PC-9 (cell line): ENCODE data around the gene SMARCA2. TPM values are rescaled to one million over a fixed set of nuclear protein-coding genes. Genes with fewer than 3 reads are reported as not detected.

Source experiments
- BruUV-seq: library from RNA; stranded (reverse); fragments of 400-500 nt; replicated peaks from 2 replicates; lab custom pipeline; 2021; lab: Mats Ljungman, UMichigan
- CTCF ChIA-PET: fragments of 300-600 bp; sonication (Branson Sonifier 250); formaldehyde crosslinking; loops from one replicate; lab custom pipeline; 2022; ENCODE audit warnings: antibody characterized with exemption; lab: Charles Lee
- POLR2A ChIA-PET: fragments of 300-600 bp; sonication (Branson Sonifier 250); formaldehyde crosslinking; loops from one replicate; lab custom pipeline; 2022; ENCODE audit warnings: antibody characterized with exemption; ENCODE audit not compliant: unreplicated experiment; lab: Charles Lee
- DNase-seq, 2 experiments: peaks; one replicate each; pipeline versions ENCODE4 v3.0.0 to v3.0.0-alpha.2; 2015 to 2022; ENCODE audit warnings: mixed read lengths in 1 of 2
- H2AFZ ChIP-seq: fragments of 200-600 bp; sonication (generic); 2 replicates; pipeline ENCODE4 v1.8.1; 2017; ENCODE audit warnings: antibody characterized with exemption
- H3F3A ChIP-seq: fragments of 200-600 bp; sonication (generic); 2 replicates; pipeline ENCODE4 v1.8.1; 2017; ENCODE audit warnings: antibody characterized with exemption, mild to moderate bottlenecking, low read depth; ENCODE audit not compliant: insufficient read depth
- H3K27ac ChIP-seq: fragments of 200-600 bp; sonication (generic); 2 replicates; pipeline ENCODE4 v1.6.1; 2016; ENCODE audit warnings: mixed run types
- H3K27me3 ChIP-seq: fragments of 200-600 bp; sonication (generic); 2 replicates; pipeline ENCODE4 v1.6.1; 2016; ENCODE audit warnings: low read depth, mixed run types; ENCODE audit not compliant: insufficient read depth
- H3K36me3 ChIP-seq: fragments of 200-600 bp; sonication (generic); 2 replicates; pipeline ENCODE4 v1.6.1; 2016; ENCODE audit warnings: low read depth, mixed run types
- H3K4me1 ChIP-seq: fragments of 200-600 bp; sonication (generic); replicated peaks from 2 replicates; pipeline ENCODE4 v1.6.1; 2016; ENCODE audit warnings: mixed run types; ENCODE audit not compliant: insufficient read depth
- H3K4me2 ChIP-seq: fragments of 200-600 bp; sonication (generic); 2 replicates; pipeline ENCODE4 v1.6.1; 2017; ENCODE audit warnings: mixed run types
- H3K4me3 ChIP-seq: fragments of 200-600 bp; sonication (generic); 2 replicates; pipeline ENCODE4 v1.6.1; 2016; ENCODE audit warnings: mixed run types
- H3K79me2 ChIP-seq: fragments of 200-600 bp; sonication (generic); 2 replicates; pipeline ENCODE4 v1.6.1; 2017; ENCODE audit warnings: low read depth, mixed run types
- H3K9me2 ChIP-seq: fragments of 200-600 bp; sonication (generic); 2 replicates; pipeline ENCODE4 v1.8.1; 2017; ENCODE audit warnings: mild to moderate bottlenecking; ENCODE audit not compliant: insufficient read depth
- H3K9me3 ChIP-seq: fragments of 200-600 bp; sonication (generic); 2 replicates; pipeline ENCODE4 v1.8.1; 2016; ENCODE audit warnings: low read depth; ENCODE audit not compliant: insufficient read depth
- H4K20me1 ChIP-seq: fragments of 200-600 bp; sonication (generic); 2 replicates; pipeline ENCODE4 v1.8.1; 2017; ENCODE audit not compliant: insufficient read depth
- EZH2 ChIP-seq: fragments of 200-600 bp; sonication (generic); IDR thresholded peaks from 2 replicates; pipeline ENCODE4 v1.8.0; 2017; ENCODE audit warnings: antibody characterized with exemption, low read depth
- intact Hi-C: fragments of 100-400 bp; cut with micrococcal nuclease; formaldehyde crosslinking; loops from one replicate; pipeline ENCODE4 v1.10.0; 2022; ENCODE audit not compliant: unreplicated experiment
- total RNA-seq: library from RNA; stranded (reverse); gene quantifications from 2 replicates; pipeline ENCODE4 v1.2.3, GENCODE V29; 2021
- TF ChIP-seq, protein P1 (sequence below): fragments of 200-600 bp; sonication (generic); conservative IDR thresholded peaks from 2 replicates; pipeline ENCODE4 v1.6.1; 2017; ENCODE audit warnings: mixed run types, antibody characterized with exemption, mild to moderate bottlenecking, moderate library complexity

The SMARCA2 gene
- total RNA-seq, 1 experiment from 2014 or later: 29.3 TPM

DNA sequence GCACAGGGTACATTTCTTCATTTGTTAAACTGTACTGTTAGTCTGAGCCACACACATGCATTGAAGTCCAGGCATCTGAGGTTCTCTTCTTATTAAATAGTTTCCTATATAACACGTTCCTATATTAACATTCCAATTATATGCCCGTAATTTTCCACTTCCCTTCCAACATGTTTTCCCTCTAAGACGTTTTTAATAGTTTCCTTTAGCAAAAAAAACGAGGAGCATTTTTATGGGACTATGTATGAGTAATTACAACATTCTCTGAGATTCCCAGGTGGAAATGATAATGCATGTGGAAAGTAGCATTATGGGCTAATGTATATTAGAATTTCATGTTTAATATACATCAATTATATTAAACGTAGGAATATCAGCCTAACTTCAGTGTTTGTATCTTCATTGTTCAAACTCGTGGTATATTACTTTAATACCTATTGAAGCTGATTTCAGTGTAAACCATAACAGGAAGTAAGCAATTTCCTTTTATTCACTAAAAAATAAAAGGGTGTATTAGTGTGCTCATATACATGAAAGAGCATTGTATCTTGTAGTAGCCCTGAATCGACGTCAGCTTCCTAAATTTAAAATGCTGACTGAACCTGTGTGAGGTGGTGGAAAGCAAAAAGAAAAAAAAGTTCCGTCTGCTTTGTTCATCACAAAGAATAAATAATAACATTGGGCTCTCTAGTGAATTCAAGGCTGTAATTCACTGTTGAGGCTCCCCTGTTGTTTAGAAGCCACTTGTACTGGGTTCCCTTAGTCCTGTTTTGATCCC lies 11.3 kb downstream of the SMARCA2 start:
- Histone ChIP-seq H3K36me3 (no peaks in the 10 kb centered on the region), H3K9me3 (no peaks in the 10 kb centered on the region), H2AFZ (no peak overlapping the region), H3K9me2 (no peaks in the 10 kb centered on the region), H3K4me2 (no peak overlapping the region), H3K27me3 (no peaks in the 10 kb centered on the region), H3F3A (no peaks in the 10 kb centered on the region), H3K4me1 (no peaks in the 10 kb centered on the region), H3K79me2 (no peaks in the 10 kb centered on the region), H4K20me1 (no peaks in the 10 kb centered on the region), H3K27ac (no peak overlapping the region), H3K4me3 (no peak overlapping the region)
- TF ChIP-seq EZH2: no peak
- TF ChIP-seq, protein P1, sequence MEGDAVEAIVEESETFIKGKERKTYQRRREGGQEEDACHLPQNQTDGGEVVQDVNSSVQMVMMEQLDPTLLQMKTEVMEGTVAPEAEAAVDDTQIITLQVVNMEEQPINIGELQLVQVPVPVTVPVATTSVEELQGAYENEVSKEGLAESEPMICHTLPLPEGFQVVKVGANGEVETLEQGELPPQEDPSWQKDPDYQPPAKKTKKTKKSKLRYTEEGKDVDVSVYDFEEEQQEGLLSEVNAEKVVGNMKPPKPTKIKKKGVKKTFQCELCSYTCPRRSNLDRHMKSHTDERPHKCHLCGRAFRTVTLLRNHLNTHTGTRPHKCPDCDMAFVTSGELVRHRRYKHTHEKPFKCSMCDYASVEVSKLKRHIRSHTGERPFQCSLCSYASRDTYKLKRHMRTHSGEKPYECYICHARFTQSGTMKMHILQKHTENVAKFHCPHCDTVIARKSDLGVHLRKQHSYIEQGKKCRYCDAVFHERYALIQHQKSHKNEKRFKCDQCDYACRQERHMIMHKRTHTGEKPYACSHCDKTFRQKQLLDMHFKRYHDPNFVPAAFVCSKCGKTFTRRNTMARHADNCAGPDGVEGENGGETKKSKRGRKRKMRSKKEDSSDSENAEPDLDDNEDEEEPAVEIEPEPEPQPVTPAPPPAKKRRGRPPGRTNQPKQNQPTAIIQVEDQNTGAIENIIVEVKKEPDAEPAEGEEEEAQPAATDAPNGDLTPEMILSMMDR: no peak
- CTCF ChIA-PET: no interaction called here
- no TSS peak for BruUV-seq
- intact Hi-C loops: no loop called here
- POLR2A ChIA-PET: no interaction called here
- DNase-seq: no peak

DNA sequence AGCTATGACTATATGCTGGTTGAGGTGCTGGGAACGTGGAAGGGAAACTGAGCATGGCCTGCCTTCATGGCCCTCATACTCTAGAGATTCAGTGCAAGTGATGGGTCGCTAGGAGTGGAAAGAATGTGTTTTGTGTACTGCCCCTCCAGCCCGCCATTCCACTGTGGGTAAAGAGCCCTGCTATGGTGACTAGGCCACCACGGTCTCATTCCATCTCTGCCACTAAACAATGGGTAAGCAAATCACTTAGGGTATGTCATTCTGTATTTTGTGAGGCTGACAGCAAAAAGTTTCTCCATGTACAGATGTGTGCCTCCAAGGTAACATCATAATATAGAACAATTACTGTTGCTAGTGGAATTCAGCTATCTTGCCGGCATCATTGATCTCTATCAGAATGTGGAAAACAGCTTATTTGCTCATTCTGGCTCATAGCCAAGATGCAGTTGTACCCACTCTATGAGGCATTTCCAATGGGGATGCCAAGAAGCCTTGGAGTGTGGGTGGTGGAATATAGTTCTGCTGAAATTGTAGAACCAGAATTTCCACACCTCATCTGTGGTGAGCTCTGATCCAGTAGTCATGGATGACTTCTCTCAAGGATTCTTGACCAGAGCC lies 12.5 kb downstream of the SMARCA2 start:
- H3K36me3 ChIP-seq: no peaks in the 10 kb centered on the region
- no peak overlapping the region for H3K4me3 ChIP-seq
- CTCF ChIA-PET: no interaction called here
- no peaks in the 10 kb centered on the region for H3K9me3 ChIP-seq
- no peaks in the 10 kb centered on the region for H3K79me2 ChIP-seq
- intact Hi-C loops: no loop called here
- H3K4me1 ChIP-seq: no peaks in the 10 kb centered on the region
- no peak overlapping the region for H3K27ac ChIP-seq
- DNase-seq: no peak
- no peak overlapping the region for H3K4me2 ChIP-seq
- H4K20me1 ChIP-seq: no peaks in the 10 kb centered on the region
- no peaks in the 10 kb centered on the region for H3K9me2 ChIP-seq
- H3F3A ChIP-seq: no peaks in the 10 kb centered on the region
- POLR2A ChIA-PET: no interaction called here
- TF ChIP-seq, protein P1: no peak
- TF ChIP-seq EZH2: no peak
- no TSS peak for BruUV-seq
- H3K27me3 ChIP-seq: no peaks in the 10 kb centered on the region
- no peak overlapping the region for H2AFZ ChIP-seq

DNA sequence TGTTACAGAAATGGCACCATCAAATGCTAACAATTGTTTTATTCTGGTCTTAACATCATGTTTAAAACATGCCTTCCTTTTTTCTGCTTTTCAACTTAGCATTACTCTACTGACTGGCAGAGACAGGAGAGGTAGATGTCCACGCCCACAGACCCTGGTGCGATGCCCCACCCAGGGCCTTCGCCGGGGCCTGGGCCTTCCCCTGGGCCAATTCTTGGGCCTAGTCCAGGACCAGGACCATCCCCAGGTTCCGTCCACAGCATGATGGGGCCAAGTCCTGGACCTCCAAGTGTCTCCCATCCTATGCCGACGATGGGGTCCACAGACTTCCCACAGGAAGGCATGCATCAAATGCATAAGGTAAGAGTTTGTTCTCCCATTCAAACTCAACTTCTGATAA lies 13.7 kb downstream of the SMARCA2 start:
- DNase-seq: no peak
- TF ChIP-seq EZH2: no peak
- TF ChIP-seq, protein P1: no peak
- BruUV-seq: no TSS peak
- Histone ChIP-seq H3K4me2 (no peak overlapping the region), H3K27ac (no peak overlapping the region), H3K27me3 (no peaks in the 10 kb centered on the region), H3K79me2 (no peaks in the 10 kb centered on the region), H3K4me1 (no peaks in the 10 kb centered on the region), H3K4me3 (no peak overlapping the region), H2AFZ (no peak overlapping the region), H3K36me3 (no peaks in the 10 kb centered on the region), H3F3A (no peaks in the 10 kb centered on the region), H3K9me2 (no peaks in the 10 kb centered on the region), H4K20me1 (no peaks in the 10 kb centered on the region), H3K9me3 (no peaks in the 10 kb centered on the region)
- ChIA-PET CTCF (no interaction called here), POLR2A (no interaction called here)
- intact Hi-C loops: no loop called here
